Measurements from ENCODE around the gene CDK11B.
"Not testable (repeated sequence)": the region's sequence is repeated elsewhere in the genome, so short reads cannot be mapped to it uniquely, and the experiment has no call there.

Gene CDK11B

DNA sequence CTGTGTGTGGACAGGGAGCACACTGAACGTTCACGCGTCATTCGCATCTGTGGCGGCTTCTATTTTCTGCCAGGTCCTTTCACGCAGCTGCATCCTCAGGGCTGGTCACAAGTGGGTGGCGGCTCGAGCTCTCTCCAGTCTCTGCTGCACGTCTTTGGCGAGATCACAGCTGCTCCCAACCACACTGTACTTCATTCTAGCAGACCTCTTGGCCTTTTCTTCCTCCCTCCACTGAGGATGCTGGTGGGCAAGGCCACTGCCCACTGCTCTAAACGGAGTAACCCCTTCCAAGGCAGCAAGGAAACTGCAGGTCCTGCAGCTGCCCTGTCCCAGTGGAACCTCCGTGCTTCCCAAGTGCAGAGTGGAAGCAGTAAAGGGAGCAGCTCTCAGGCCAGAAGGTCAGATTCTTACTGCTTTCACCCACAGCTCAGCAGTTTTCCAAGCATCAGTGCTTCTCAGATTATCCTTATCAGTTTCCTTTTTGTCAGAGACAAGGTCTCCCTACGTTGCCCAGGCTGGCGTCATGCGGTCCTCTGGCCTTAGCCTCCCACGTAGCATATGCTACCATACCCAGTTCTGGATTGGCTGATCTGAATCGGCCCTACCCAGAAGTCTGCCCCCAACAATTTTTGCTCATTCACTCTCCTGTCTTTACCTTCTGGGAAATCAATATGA lies 11.1 kb downstream of the CDK11B start:
- not testable (repeated sequence) for DNase-seq

DNA sequence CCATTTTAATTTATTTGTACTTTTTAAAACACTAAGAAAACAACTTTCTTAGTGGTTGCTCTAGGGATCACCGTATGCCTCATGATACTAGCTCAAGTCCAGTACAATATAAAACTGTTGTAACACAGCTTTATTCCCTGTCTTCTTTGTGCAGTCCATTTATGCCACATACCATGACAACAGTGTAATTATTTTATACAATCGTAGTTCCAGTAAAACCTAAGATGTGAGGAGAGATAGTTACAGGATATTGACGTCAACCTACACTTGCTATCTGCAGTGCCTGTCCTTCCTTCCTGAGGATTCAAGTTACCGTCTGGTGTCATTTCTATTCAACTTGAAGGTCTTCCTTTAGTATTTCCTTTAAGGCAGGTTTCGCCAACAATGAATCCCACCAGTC lies 12.5 kb downstream of the CDK11B start:
- DNase-seq: not testable (repeated sequence)

DNA sequence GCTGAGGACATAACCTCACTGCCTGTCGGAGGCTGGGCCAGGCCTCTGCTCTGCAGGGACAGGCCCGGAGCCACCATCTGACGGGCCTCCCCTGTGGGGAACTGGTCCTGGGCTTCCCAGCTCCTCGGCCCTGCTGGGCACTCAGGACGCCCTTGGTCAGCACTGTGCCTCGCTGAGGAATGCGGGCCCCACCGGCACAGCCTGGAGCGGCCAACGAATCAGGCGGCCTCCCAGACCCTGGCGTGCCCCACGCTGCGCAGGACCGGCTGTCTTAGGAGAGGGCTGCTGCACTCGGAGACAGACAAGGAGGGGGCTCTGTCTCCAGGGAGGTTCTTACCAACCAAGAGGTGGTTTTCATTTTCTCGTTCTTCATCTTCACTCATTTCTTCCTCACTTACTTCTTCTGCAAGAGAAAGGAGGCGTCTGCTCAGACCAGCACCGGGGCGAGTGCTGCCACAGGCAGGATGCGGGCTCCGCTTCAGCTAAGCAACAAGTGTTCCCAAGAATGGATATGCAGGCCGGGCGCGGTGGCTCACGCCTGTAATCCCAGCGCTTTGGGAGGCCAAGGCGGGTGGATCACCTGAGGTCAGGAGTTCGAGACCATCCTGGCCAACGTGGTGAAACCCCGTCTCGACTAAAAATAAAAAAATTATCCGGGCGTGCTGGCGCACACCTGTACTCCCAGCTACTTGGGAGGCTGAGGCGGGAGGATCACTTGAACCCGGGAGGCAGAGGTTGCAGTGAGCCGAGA lies 17.9 kb downstream of the CDK11B start:
- DNase-seq: not testable (repeated sequence)

DNA sequence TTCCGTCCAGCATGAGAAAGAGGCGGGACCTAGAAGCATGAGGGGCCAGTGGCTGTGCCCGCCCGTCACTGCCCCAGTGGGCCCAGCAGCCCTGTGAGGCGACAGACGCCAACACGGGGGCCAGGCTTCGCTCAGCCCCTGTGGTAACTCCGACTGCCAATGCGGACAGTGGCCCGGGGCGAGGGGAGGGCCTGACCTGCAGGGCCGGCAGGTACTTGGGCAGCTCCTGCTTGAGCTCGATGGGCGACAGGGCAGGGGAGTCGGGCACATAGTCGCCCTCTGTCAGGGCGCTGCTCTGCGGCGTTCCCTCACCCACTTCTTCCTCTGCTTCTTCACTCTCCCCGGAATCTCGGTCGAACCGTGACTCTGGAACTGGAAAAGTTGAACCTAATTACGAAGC lies 18.7 kb downstream of the CDK11B start:
- DNase-seq: not testable (repeated sequence)

DNA sequence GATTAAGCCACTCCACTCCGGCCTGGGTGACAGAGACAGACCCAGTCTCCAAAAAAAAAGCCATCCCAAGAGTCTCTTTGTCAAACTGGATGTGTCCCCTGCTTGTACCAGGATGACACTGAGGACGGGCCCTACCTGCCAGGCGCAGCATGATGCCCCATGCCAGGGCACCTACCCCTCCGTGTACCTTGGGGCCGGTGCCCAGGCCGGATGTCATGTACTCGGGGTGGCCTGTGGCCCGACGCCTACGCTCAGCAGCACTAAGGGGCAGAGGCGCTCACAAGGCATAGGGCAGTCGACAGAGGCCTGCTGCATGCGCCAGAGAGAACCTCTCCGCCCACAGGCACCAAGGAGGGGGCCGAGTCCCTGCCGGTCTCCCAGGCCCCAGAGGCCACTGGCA lies 19.4 kb downstream of the CDK11B start:
- DNase-seq: not testable (repeated sequence)

DNA sequence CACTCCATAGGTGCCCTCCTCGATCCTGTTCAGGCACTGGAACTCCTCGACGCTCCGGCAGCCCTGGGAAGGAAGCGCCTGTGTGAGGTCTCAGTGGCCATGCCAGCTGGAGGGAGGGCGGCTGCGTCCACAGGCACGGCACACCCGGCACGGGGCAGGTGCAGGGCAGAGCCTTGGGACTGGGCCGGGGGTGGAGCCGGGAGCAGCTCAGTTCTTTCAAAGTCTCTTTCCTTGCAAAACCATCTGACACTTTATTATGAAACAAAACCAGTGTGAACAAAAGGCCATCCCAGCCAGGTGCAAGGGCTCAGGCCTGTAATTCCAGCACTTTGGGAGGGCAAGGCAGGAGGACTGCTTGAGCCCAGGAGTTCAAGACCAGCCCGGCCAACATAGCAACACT lies 20.3 kb downstream of the CDK11B start:
- not testable (repeated sequence) for DNase-seq

DNA sequence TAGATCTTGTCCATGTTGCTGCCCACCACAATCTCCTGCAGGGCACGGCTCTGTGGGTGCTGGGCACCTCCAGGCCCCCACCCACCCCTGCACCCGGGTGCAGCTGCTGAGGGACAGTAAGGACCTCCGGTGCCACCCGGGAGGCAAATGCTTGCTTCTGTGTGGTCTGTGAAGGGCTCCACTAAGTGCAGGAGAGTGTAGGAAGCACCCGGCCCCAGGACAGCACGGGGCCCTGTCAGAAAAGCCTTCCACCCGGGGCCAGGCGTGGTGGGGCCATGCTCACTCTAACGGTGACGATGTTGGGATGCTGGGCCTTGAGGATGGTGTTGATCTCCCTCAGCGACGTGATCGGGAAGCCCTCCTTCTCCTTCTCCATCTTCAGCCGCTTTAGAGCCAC lies 21.3 kb downstream of the CDK11B start:
- DNase-seq: not testable (repeated sequence)

DNA sequence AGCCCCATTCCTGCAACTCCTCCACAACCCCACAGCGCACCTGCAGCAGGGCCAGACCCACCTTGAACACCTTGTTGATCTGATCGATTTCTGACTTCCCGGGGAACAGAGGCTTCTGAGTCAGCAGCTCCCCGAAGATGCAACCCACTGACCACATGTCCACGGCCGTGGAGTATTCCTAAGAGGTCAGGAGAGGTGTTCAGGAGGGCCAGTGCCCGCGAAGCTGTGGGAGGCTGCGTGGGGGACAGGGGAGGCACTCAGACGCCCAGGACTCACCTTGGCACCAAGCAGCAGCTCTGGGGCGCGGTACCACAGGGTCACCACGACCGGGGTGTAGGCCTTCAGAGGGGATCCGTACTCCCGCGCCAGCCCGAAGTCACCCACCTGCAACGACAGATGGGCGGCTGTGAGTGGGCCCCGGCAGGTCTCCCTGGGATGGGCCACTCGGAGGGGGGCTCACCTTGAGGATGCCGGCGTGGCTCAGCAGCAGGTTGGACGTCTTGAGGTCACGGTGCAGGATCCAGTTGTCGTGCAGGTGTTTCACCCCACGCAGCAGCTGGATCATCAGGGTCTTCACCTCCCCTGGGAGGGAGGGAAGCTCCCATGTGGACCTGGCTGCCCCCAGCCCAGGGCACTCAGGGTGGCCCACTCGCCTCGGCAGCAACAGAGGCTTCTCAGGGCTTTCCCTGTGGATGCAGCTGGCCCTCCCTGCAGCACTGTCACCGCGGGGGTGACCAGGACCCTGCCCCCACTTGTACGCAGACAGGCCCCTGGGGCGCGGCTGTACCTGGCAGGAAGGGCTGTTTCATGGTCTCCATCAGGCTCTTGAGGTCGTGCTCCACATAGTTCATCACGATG lies 22.0 kb downstream of the CDK11B start:
- not testable (repeated sequence) for DNase-seq

DNA sequence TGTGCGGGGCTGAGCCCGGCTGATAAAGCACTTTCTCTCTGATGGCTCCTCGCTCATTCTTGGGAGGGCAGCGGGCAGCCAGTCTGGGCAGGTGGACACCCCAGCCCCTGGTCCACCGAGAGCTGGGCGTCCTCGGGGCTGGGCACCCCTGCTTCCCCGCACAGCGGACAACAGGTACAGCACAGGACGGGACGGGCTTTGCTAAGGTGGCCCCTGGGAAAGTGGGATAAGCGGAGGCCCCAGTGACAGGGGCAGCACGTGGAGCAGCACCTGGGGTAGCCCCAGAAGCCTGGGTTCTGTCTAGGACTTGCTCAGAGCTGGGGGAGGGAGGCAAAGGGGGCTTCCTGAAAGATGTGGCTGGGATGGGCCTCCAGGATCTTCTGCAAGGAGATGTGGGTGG lies 24.2 kb downstream of the CDK11B start:
- not testable (repeated sequence) for DNase-seq

DNA sequence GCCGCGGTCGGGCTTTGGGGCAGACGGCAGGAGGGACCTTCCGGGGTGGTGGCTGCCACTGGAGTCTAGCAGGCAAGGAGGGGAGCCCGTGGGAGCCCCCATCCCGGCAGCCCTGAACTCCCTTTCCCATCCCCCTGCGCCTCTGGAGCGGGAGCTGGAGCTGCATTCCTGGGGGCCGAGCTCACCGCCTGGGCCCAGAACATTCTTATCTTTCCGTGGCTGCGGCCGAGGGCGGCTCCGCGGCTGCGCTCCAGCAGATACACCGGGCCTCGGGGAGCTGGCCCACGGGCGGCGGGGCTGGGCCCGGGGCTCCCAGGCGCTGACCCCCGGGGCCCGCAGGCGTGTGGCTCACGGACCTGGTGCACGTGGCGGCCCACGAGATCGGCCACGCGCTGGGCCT lies 25.4 kb downstream of the CDK11B start:
- DNase-seq: not testable (repeated sequence)

DNA sequence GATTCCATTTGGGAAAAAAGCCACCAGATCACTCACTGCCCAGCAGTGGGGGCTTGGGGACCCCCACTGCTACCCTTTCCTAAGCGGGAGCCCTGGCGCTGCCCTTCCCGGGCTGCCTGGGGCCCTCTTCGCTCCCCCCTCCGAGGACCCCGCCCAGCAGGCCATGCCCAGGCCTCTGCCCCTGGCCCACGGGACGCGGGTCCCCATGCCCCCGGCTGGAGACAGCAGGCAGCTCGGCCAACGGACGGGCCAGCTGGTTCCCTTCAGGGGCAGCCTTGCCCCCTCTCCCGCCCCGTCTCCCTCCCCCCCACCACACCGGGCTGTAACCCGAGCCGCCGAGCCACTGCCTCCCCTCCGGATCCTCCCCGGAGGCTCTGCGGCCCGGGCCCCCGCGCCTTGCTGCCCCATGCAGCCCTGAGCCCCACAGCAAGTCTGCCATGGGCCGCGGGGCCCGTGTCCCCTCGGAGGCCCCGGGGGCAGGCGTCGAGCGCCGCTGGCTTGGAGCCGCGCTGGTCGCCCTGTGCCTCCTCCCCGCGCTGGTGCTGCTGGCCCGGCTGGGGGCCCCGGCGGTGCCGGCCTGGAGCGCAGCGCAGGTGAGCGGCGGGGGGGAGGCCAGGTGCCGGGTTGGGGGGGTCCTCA lies 26.9 kb downstream of the CDK11B start, which contains the start of gene MMP23B:
TSS of gene MMP23B (plus strand) at position 392 of the 639 bp plus-strand sequence. CDS start at position 438, 46 bp downstream.
- no peak for DNase-seq

DNA sequence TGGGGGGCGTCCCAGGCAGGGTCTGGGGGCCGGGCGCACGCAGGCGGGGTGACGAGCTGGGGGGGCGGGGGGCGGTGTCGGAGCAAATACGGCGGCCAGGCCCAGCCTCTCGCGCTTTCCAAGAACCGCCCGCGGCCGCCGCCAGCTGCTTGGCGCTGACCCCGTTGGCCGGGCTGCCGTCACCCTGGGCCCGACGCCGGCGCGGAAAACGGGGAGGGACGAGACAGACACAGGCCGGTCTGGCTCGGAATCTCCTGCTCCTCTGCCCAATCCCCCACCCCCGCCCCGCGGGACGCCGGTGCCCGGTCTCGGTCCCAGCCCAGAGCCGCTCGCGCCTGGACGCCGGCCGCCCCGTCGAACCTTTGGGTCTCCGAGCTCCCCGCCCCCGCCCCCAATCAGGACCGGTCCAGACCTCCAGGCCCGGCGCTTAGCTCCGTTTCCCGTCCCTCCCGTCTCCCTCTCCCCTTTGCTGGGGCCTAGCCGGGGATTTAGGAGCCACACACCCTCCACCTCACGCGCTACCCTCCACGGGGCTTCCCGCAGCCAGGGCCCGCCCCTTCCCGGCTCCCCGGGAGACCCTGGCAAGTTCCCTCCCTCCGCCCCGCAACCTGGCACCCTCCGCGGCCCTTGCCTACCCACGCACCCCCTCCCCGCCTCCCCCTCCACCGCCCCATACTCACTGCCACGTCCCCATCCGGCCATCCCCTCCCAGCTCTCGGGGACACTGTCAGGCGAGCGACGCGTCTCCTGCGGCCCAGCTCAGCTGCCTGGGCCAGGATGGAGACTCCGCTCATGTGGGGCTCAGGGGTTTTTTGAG lies 27.6 kb downstream of the CDK11B start:
- DNase-seq: no peak

DNA sequence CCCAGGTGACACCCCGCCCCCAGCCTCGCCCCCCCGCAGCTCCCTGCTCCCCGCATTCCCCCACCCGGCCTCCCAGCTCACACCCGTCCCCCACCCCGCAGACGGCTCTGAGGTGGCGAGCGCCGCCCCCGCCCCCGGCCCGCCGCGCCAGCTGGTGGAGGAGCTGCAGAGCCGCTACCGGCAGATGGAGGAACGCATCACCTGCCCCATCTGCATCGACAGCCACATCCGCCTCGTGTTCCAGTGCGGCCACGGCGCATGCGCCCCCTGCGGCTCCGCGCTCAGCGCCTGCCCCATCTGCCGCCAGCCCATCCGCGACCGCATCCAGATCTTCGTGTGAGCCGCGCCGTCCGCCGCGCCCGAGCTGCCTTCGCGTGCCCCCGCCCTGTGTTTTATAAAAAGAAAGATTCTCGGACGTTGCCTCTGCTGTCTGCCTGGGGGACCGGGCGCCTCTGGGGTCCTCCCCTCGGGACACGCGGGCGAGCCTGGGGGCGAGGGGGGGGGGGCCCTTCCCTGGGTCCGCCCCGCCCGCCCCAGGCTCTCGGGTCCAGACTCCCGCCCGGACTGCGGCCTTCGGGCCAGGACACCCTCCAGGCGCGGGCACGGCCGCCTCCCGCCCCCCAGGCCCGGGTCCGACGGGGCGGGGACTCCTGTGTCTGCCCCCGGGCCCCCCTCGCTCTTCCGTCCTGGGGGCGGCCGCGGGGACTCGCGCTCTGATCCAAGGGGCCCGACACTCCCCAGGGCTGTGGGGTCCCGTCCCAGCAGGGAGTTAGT lies 28.4 kb downstream of the CDK11B start:
- DNase-seq: peak; percentile 54 to 59

DNA sequence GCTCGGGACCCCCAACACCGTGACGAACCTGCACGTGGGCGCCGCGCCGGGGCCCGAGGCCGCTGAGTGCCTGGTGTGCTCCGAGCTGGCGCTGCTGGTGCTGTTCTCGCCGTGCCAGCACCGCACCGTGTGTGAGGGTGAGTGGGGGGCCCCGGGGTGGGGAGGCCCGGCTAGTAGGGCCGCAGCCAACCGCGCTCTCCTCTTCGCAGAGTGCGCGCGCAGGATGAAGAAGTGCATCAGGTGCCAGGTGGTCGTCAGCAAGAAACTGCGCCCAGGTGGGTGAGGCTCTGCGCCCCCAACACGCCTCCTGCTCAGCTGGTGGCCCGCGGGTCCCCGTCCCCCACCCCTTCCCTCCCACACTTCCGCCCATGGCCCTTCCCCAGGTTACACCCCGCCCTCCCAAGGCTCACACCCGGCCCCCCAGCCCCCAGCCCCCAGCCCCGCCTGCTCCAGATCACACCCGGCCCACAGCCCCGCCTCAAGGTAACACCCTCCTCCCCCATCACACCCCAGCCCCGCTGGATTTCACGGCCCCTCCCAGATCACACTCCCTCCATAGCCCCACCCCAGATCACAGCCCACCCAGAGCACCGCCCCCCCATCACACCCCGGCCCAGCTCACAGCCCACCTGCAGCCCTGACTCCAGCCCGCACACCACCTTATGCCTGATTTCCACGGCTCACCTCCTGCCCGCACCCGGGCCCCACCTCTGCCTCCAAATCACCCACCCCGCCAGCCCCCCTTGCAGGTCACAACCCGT lies 29.2 kb downstream of the CDK11B start:
- no peak for DNase-seq

DNA sequence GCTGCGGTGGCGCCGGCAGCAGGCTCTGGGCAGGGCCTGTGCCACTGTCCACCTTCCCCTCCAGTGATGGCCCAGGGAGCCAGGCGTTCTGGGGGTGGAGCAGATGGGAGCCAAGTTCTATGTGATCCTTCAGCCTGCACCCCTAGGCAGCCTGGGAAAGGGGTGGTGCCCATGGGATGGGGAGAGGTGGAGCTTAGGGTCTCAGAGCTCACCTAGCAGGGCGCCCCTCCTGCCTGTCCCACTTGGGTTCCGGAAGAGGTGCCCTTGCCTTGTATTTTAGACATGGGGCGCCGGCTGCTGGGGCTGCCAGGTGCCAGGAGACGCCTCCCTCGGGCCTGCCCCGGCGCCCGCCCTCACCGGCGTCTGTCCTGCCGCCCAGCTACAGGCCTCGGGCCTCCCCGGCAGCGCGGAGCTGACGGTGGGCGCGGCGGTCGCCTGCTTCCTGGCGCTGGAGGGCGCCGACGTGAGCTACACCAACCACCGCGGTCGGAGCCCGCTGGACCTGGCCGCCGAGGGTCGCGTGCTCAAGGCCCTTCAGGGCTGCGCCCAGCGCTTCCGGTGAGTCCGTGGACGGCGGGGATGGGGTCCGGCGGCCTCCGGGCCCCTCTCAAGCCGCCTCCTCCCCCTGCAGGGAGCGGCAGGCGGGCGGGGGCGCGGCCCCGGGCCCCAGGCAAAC lies 29.9 kb downstream of the CDK11B start:
- no peak for DNase-seq

DNA sequence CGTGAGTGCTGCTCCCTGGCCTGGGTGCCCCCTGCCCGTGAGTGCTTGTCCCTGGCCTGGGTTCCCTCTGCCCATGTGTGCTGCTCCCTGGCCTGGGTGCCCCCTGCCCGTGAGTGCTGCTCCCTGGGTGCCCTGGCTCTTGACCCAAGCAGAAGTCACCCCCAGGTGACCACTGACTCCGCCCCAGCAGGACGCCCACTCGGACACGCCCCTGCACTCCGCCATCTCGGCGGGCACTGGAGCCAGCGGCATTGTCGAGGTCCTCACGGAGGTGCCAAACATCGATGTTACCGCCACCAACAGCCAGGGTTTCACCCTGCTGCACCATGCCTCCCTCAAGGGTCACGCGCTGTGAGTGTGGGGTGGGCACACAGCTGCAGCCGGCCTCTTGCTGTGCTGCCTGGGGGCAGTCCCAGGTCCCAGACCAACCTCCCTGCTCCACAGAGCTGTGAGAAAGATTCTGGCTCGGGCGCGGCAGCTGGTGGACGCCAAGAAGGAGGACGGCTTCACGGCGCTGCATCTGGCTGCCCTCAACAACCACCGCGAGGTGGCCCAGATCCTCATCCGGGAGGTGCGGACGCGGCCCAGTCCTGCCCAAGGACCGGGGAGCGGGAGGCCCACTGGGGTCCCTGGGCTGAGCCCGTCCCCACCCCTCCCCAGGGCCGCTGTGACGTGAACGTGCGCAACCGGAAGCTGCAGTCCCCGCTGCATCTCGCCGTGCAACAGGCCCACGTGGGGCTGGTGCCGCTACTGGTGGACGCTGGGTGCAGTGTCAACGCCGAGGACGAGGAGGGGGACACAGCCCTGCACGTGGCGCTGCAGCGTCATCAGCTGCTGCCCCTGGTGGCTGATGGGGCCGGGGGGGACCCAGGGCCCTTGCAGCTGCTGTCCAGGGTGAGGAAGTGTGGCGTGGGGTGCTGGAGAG lies 30.7 kb downstream of the CDK11B start:
- DNase-seq: no peak

DNA sequence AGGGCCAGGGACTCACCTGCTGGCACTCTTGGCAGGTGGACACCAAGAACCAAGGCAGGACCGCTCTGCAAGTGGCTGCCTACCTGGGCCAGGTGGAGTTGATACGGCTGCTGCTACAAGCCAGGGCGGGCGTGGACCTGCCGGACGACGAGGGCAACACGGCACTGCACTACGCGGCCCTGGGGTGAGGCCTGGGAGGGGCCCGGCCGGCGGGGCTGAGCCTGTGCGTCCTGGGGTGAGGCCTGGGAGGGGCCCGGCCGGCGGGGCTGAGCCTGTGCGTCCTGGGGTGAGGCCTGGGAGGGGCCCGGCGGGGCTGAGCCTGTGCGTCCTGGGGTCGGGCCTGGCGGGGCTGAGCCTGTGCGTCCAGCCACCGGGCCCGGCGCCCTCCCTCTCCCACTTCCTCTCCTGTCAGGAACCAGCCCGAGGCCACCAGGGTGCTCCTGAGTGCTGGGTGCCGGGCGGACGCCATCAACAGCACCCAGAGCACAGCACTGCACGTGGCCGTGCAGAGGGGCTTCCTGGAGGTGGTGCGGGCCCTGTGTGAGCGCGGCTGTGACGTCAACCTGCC lies 31.5 kb downstream of the CDK11B start:
- no peak for DNase-seq

All from inflammatory macrophage (primary cell).